Spleen (tissue), 11 donors: ENCODE data around the gene UBL7. TPM values are rescaled to one million over a fixed set of nuclear protein-coding genes. Genes with fewer than 3 reads are reported as not detected.

Experiments
- DNase-seq: peaks from one replicate; pipeline ENCODE4 v3.0.0-alpha.2; 2020
- H3K27ac ChIP-seq, 8 donors: fragments of 200-600 bp; sonication (generic) in 7 of 8; 1 replicate in 4 of 8; 2 replicates in 4 of 8; pipeline versions ENCODE4 v1.5.0 to v1.8.0; 2016 to 2021; ENCODE audit warnings: inconsistent platforms in 4 of 8, mild to moderate bottlenecking in 4 of 8, moderate library complexity in 1 of 8
- H3K27me3 ChIP-seq, 7 donors: fragments of 200-600 bp; sonication (generic) in 6 of 7; replicated peaks in 1 of 7; 1 replicate in 4 of 7; 2 replicates in 3 of 7; pipeline versions ENCODE4 v1.5.0 to v1.8.0; 2016 to 2021; ENCODE audit warnings: inconsistent platforms in 3 of 7, mild to moderate bottlenecking in 1 of 7
- H3K36me3 ChIP-seq, 6 donors: fragments of 200-600 bp; sonication (generic) in 5 of 6; 1 replicate in 4 of 6; 2 replicates in 2 of 6; pipeline versions ENCODE4 v1.5.0 to v1.8.0; 2016 to 2021; ENCODE audit warnings: inconsistent platforms in 2 of 6
- H3K4me1 ChIP-seq, 6 donors: fragments of 200-600 bp; sonication (generic) in 5 of 6; 1 replicate in 3 of 6; 2 replicates in 3 of 6; pipeline versions ENCODE4 v1.5.0 to v1.8.0; 2016 to 2021; ENCODE audit warnings: inconsistent platforms in 3 of 6
- H3K4me3 ChIP-seq, 8 donors: fragments of 200-600 bp; sonication (generic) in 7 of 8; 1 replicate in 4 of 8; 2 replicates in 4 of 8; pipeline versions ENCODE4 v1.5.0 to v1.8.0; 2016 to 2021; ENCODE audit warnings: inconsistent platforms in 4 of 8, mild to moderate bottlenecking in 4 of 8, moderate library complexity in 2 of 8
- H3K9me3 ChIP-seq, 8 donors: fragments of 200-600 bp; sonication (generic) in 7 of 8; 1 replicate in 4 of 8; 2 replicates in 4 of 8; pipeline versions ENCODE4 v1.5.0 to v1.8.0; 2016 to 2021; ENCODE audit warnings: inconsistent platforms in 4 of 8
- CTCF ChIP-seq, 11 experiments: fragments of 200-600 bp in 7 of 11; fragments of 450-650 bp in 4 of 11; sonication (generic) in 4 of 11; IDR thresholded peaks in 8 of 11; conservative IDR thresholded peaks in 3 of 11; 1 replicate in 7 of 11; 2 replicates in 4 of 11; pipeline versions ENCODE4 v1.4.0 to v1.8.0; 2016 to 2021; ENCODE audit warnings: antibody characterized with exemption in 11 of 11, inconsistent platforms in 4 of 11, mild to moderate bottlenecking in 1 of 11
- POLR2A ChIP-seq, 3 donors: fragments of 450-650 bp; IDR thresholded peaks; one replicate each; pipeline ENCODE4 v1.5.1; 2017; ENCODE audit warnings: antibody characterized with exemption in 3 of 3, mild to moderate bottlenecking in 1 of 3
- POLR2AphosphoS5 ChIP-seq, 3 donors: sonication (generic); formaldehyde crosslinking; IDR thresholded peaks; one replicate each; pipeline ENCODE4 v1.5.1; 2017; ENCODE audit warnings: antibody characterized with exemption in 3 of 3
- WGBS, 5 donors: extraction: QIAGEN DNeasy Blood & Tissue Kit in 3 of 5; methylation state at CpG; one replicate each; pipeline versions ENCODE4 v1.1.5 to v1.1.7; 2013 to 2018; 5-methylcytosine and 5-hydroxymethylcytosine counted together
- intact Hi-C: fragments of 100-400 bp; cut with DNase I; formaldehyde crosslinking; loops from one replicate; pipeline ENCODE4 v1.15.0; 2023; ENCODE audit warnings: low total_unique reads
- polyA plus RNA-seq, 3 donors: library from polyadenylated mRNA; stranded (reverse); fragments of 200-250 nt; gene quantifications; one replicate each; pipeline ENCODE4 v1.2.1, GENCODE V29; 2013
- total RNA-seq, 7 donors: library from RNA; depleted of rRNA in 3 of 7; stranded (reverse); fragments of >200 nt in 3 of 7; fragmentation: NEBNext Ultra II Directional in 4 of 7; extraction: Animal tissue kit (Norgen Biotek cat#: 25700) in 4 of 7; gene quantifications; one replicate each; pipeline versions ENCODE4 v1.1.0 to v1.2.1, GENCODE V29; 2016 to 2021
- donor health status: healthy with polysubstance abuse.
- donor health status: DM: no; HTN: no; CAD: no; lungs with moderate emphysema.
- donor health status: DM: no; HTN: no; CAD: no.
- donor health status: Bipolar disorder and iron deficiency.
- donor health status: healthy.
- donor health status: DM: no; HTN: no; CAD: no.
- donor health status: DM: yes; HTN: yes; CAD: no.

The UBL7 gene
- total and polyA plus RNA-seq, 10 donors: 36.9 to 83.9 (median 47.7) TPM

DNA sequence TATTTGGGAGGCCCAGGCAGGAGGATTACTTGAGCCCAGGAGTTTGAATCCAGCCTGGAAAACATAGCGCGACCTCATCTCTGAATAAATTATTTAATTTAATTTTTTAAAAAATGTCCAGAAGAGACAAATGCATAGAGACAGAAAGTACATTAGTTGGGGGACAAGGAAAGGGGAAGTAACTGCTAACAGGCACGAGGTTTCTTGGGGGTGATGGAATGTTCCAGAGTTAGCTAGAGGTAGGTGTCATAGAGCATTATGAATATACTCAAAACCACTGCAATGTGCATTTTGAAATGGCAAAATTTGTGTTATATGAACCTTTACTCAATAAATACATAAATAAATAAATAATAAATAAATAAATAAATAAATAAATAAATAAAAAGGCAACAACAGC, 61.9 kb downstream of the UBL7 start:
- TF ChIP-seq CTCF (IDR thresholded peaks at IDR 0.05 in 8 of 11, conservative IDR thresholded peaks at IDR 0.05 in 3 of 11): no peak
- TF ChIP-seq POLR2AphosphoS5 (IDR thresholded peaks at IDR 0.05): no peak
- TF ChIP-seq POLR2A (IDR thresholded peaks at IDR 0.05): no peak
- no peaks in the 10 kb centered on the region for H3K36me3 ChIP-seq
- H3K9me3 ChIP-seq: no peaks in the 10 kb centered on the region
- DNase-seq: no peak
- 66 to 81% (median 73%) methylated on average over 3 of the region's 3 CpGs for WGBS, 5 donors
- peaks cover 59 to 100% (median 91%) of the 10 kb centered on the region in 6 donors for H3K4me1 ChIP-seq
- peak overlapping the region in 7 of 8 donors; percentile 71 to 93 (median 85) for H3K27ac ChIP-seq
- no peaks in the 10 kb centered on the region for H3K27me3 ChIP-seq
- intact Hi-C loops: no loop called here
- no peak overlapping the region for H3K4me3 ChIP-seq

DNA sequence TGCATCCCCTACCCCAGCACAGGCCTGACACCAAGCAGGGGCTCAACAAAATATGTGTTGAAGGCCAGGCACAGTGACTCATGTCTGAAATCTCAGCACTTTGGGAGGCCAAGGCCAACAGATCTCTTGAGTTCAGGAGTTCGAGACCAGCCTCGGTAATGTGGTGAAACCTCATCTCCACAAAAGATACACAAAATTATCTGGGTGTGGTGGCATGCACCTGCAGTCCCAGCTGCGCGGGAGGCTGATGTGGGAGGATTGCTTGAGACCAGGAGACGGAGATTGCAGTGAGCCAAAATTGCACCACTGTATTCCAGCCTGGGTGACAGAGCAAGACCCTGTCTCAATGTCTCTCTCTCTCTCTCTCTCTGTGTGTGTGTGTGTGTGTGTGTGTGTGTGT, 62.8 kb downstream of the UBL7 start:
- H3K27me3 ChIP-seq: no peaks in the 10 kb centered on the region
- H3K9me3 ChIP-seq: no peaks in the 10 kb centered on the region
- peaks cover 50 to 99% (median 81%) of the 10 kb centered on the region in 6 donors for H3K4me1 ChIP-seq
- H3K27ac ChIP-seq: peak overlapping the region in 7 of 8 donors; percentile 43 to 93 (median 80)
- TF ChIP-seq POLR2A (IDR thresholded peaks at IDR 0.05) (no peak), POLR2AphosphoS5 (IDR thresholded peaks at IDR 0.05) (no peak), CTCF (IDR thresholded peaks at IDR 0.05 in 8 of 11, conservative IDR thresholded peaks at IDR 0.05 in 3 of 11) (no peak)
- no peak overlapping the region for H3K4me3 ChIP-seq
- WGBS, 5 donors: 77 to 84% (median 80%) methylated on average over 5 of the region's 5 CpGs
- intact Hi-C loops: no loop called here
- no peak for DNase-seq
- no peaks in the 10 kb centered on the region for H3K36me3 ChIP-seq

GRCh38 chr15:74397239-74398068, 63.5 kb downstream of the UBL7 start:
- Histone ChIP-seq H3K9me3 (no peaks in the 10 kb centered on the region), H3K27me3 (no peaks in the 10 kb centered on the region), H3K4me1 (peaks cover 42 to 99% (median 78%) of the 10 kb centered on the region in 6 donors), H3K36me3 (no peaks in the 10 kb centered on the region), H3K4me3 (peak overlapping the region in 1 of 8 donors; percentile 15), H3K27ac (peak overlapping the region; percentile 43 to 93 (median 72))
- 57 to 80% (median 76%) methylated on average over 6 of the region's 6 CpGs for WGBS, 5 donors
- TF ChIP-seq POLR2AphosphoS5 (IDR thresholded peaks at IDR 0.05): peak in 2 of 3 donors; percentile 46 to 54
- TF ChIP-seq CTCF (IDR thresholded peaks at IDR 0.05 in 8 of 11, conservative IDR thresholded peaks at IDR 0.05 in 3 of 11): no peak
- peak; percentile 87 for DNase-seq
- intact Hi-C loops: no loop called here

DNA sequence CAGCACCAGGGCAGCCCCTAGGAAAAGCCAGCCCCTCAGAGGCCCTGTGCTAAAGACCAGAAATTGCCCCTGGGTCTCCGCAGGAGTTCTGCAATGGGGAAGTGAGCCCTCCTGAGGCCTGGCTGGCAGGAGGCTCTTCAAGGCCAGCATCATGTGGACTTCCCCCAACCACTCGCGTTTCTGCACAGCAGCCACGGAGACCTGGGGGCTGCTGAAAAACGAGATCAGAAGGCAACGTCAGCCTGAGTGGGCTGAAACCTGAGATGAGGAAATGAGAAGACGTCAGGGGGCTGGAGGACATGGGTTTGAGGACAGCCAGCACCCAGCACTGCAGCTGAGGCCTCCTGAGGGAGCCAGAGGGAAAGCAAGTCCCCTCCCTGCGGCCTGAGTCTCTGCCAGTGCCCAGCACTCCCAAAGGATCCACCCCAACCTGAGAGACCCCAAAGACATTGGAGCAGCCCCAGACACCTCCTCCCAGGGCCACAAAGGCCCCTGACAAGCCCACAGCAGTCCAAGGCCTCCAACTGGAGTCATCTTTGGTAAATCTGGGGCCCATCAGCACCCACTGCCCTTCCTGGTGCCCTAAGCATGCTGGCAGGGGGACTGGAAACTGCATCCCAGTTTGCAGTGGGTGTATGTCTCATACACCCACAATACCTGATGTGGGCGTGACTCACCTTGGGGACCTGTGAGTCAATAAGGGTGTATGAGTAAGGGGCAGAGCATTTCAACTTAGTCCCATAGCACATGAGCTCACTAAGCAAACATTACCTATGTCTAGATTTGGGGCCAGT, 64.3 kb downstream of the UBL7 start:
- peak; percentile 89 for DNase-seq
- WGBS, 5 donors: 30 to 45% (median 36%) methylated on average over 9 of the region's 9 CpGs
- H3K36me3 ChIP-seq: no peaks in the 10 kb centered on the region
- intact Hi-C loops: no loop called here
- H3K9me3 ChIP-seq: no peaks in the 10 kb centered on the region
- H3K27me3 ChIP-seq: no peaks in the 10 kb centered on the region
- TF ChIP-seq POLR2AphosphoS5 (IDR thresholded peaks at IDR 0.05): peak; percentile 65 to 77 (median 71)
- peak in 1 of 3 donors; percentile 3 for TF ChIP-seq POLR2A (IDR thresholded peaks at IDR 0.05)
- TF ChIP-seq CTCF (IDR thresholded peaks at IDR 0.05 in 8 of 11, conservative IDR thresholded peaks at IDR 0.05 in 3 of 11): no peak
- H3K4me3 ChIP-seq: peak overlapping the region in 1 of 8 donors; percentile 15
- H3K27ac ChIP-seq: peak overlapping the region; percentile 55 to 93 (median 72)
- H3K4me1 ChIP-seq: peaks cover 34 to 99% (median 78%) of the 10 kb centered on the region in 6 donors
